Upper lobe of left lung (tissue), 4 donors: ENCODE data around the gene EXD3.

Experiments
- CTCF ChIP-seq, 6 experiments: fragments of 450-650 bp in 4 of 6; fragments of 200-600 bp in 2 of 6; sonication (generic) in 2 of 6; IDR thresholded peaks; one replicate each; pipeline ENCODE4 v1.5.1; 2016 to 2019; ENCODE audit warnings: antibody characterized with exemption in 6 of 6
- POLR2A ChIP-seq, 4 donors: fragments of 450-650 bp; IDR thresholded peaks; one replicate each; pipeline ENCODE4 v1.5.1; 2016 to 2017; ENCODE audit warnings: antibody characterized with exemption in 4 of 4, mild to moderate bottlenecking in 2 of 4

- TF ChIP-seq CTCF (IDR thresholded peaks at IDR 0.05), result no peak
- no peak for TF ChIP-seq POLR2A (IDR thresholded peaks at IDR 0.05)
Observed at GRCh38 chr9:137429546-137429890, 6.6 kb upstream of the EXD3 start.
